ENCODE data around the gene CDC42BPA.
A peak's percentile ranks its signal among the peaks of the same experiment; 100 is the strongest.

The CDC42BPA gene

DNA sequence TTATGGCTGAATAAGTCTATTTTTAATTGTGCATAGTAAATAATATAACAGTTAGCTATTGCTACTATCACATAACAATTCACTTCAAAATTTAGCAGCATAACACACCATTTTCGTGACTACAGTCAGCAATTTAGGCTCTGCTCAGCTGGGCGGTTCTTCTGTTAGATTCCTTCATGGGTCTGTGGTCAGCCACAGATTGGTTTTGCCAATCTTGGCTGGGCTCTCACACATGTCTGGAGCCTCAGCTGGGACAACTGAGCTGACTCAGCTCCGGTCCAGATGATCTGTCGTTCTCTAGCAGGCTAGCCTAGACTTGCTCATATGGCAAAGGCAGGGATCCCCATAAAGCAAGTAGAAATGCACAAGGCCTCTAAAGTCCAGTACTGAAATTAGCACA, 15.1 kb upstream of the CDC42BPA start:
- DNase-seq, result no peak

DNA sequence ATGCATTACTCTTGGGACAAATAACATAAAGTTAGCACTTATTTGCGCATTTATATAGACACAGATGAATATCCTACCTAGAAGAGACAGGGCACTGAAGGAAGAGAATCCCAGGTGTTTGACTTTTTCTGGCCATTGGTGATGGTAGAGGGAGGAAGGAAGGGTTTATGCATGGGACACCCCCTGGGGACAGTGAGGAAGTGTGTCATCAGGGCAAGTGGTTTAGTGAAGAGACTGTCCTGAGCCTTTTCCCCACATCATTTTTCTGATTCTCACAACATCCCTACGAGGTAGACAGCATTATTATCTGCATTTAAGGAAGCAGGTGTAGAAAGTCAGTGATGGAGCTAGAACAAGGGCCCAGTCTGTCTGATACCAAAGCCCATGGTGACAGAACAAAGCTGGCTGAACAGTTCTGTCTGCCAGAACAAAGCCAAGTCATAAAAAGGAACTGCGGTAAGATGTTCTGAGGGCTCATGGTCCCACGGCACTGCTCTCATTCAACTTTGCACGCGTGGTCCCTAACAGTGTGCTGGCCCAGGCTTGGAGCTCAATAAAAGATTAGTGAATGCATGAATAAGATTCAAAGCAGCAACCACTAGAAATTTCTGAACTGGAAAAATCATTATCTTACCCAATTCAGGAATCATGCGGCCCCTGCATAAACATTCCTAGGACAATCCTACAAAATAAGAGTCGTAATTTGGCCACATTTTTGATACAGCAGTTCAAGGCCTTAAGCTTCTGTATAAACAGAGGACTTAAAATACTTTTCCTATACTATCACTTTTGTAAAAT, 12.2 kb upstream of the CDC42BPA start:
- no peak for DNase-seq

DNA sequence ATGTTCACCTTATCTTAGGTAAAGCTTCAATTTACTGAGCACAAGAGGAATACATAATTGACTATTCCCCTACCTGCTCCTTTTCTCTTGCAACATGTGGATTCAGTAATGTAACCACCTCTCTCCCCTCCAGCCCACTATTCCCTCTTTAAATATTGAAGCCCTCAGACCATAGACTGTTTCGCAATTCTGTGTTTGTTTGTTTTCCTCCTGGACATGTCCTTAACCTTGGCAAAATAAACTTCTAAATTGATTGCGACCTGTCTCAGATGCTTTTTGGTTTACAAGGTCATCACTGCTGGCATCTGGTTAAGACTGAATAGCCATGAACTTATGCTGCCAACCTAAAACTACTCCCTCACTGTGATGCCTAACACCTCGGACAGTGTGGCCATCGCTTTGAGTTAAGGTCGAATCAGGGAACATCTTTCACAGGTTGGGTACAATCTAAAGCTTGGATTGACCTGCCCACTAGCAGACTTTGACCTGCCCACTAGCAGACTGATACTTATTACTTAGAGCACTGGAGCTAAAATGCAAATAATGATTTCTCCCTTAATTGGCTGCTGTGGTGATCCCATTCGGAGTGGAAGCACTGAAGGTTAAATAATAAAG, 10.2 kb upstream of the CDC42BPA start:
- DNase-seq, result no peak

DNA sequence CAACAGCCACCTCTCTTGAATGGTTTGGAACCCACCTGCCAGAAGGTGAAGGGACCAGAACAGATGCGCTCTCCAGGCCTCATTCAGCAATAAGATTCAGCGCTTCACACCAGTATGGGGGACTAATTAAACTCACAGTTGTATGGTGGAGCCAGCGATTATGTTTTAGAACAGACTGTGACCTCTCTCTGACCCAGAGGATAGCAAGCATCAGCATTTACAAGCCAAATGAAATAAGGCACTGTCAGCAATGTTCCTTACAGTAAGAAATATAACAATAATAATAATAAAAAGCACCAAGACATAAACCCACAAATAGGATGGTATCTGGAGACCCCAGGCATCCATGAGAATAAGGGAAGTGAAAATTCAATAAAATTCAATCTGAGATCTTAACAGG, 6.9 kb upstream of the CDC42BPA start:
- no peak for DNase-seq

DNA sequence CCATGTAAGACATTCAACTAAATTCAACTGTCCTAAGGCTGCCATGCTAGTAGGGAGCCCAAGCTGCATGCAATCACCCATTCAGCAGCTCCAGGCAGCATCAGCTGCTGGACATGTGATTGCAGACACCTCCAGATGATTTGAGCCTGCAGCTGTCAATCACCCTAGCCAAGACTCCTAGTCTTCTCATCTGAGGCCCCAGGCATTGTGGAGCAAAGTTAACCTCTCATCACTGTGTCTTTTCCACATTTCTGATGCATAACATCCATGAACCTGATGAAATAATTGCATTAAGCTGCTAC, 5.6 kb upstream of the CDC42BPA start:
- DNase-seq, result no peak

DNA sequence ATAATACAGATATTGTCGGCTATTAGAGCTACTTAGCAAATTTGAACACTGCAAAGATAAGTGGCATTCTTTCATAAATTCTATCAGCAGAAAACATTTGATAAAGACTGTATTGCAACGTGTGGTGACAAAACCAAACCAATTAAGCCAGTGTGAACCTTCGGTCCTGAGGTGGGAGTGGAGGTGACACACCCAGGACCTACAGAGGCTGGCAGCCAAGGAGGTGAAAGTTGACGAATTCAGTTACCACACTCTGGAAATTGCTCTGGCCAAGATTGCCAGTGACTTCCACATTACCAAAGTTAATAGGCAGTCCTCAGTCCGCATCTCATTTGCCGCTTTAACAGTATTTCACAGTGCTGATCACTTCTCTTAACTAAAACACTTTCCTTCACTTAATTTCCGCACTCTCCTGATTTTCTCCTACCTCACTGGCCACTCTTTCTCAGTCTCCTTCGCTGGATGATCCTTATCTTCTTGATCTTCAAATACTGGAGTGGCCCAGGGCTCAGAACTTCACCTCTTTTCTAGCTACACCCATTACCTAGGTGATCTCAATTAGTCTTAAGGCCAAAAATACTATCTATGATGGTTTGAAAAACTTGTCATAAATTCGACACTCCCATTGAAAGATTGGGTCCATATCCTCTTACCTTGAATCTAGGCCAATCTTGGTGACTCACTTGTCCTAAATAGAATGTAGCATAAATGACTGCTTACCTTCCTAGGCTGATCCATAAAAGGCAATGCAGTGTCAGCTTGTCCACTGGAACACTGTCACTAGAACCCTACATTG, 5.1 kb upstream of the CDC42BPA start:
- DNase-seq, result no peak

DNA sequence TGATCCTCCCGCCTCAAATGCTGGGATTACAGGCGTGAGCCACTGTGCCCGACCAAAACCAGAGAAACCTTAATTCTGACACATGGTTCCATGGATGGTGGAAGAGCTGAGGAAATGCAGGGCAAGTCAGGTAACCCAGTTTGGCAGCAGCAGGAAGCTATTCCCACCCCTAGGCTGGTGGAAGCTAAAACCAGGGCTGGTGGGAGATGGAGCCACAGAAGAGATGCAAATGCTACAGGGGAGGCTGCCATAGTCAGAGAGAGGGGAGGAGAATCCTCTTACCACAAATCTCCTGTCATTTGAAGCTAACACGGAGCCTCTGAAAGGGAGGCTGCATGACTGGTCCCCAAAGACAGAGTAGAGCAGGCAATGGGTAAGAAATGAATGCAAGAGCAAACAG, 4.1 kb upstream of the CDC42BPA start:
- DNase-seq, result no peak

DNA sequence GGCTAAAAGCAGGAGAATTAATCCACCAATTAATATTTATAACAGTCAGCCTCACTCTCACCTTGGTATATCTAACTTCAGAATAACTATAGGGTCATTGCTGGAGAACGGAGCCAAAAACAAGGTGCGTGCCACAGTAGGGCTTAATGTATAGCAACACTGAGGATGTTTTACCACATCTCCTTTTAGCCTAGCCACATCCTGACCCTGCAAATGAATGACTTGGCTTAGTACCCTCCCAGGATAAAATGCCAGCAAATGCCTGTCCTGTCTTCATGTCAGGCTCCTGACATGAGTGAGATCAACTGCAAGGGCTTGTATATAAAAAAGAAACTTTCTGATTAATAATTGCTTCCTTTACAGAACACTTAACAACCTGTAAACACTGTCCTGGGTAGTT, 2.7 kb upstream of the CDC42BPA start:
- no peak for DNase-seq

DNA sequence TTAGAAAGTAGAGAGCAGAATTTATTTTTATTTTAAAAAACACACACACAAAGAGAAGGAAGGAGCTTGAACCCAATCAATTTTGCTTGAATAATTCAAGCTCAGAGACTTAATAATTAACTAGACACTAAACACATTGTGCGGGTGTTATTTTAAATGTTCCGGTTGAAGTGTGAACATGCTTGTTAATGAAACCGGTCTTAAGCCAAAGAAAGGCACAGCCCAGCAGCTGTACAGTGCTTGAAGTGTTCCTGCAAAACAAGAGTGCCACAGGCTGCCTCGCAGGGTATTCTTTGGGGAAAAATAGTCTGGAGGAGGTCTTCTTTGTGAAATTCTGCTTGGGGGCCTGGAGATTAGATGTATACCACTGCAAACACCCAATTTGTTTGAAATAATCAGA, 2.2 kb upstream of the CDC42BPA start:
- DNase-seq, result peak in 2 of 3 experiments; percentile 7 to 62

DNA sequence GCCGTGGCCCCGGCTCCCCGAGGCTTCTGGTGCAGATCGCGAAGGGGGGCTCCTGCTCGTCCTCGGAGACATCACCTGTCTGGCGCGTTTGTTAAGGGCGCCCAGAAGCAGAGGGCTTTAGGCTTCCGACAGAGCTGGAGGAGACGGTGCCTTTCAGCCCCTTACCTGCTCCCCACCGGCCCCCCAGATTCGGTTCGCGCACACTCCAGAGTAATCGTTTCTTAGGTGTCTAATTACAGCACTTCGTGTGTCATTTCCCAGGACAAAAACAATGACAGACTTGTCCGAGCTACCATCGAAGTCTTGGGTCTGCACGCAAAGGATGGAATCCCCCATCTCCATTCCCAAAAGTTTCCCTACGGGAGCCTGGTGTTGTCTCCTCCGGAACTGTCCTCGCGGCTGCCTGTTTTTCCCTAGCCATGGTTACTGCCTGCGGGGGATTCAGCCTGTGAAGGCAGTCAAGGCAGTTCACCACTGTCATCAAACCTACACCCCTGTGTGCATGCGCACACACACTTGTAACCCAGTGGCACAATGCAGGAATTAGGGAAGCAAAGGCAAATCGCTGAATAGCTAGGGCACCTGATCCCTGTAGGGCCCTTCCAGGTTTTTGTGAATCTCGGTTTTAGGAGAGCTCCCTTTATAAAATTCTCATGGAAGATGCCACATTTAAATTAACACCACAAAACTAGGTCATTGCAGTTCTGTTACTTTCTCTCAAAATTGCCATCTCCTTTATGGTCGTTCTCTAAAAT, 738 bp upstream of the CDC42BPA start:
- DNase-seq, result peak; percentile 49 to 87 (median 85)

DNA sequence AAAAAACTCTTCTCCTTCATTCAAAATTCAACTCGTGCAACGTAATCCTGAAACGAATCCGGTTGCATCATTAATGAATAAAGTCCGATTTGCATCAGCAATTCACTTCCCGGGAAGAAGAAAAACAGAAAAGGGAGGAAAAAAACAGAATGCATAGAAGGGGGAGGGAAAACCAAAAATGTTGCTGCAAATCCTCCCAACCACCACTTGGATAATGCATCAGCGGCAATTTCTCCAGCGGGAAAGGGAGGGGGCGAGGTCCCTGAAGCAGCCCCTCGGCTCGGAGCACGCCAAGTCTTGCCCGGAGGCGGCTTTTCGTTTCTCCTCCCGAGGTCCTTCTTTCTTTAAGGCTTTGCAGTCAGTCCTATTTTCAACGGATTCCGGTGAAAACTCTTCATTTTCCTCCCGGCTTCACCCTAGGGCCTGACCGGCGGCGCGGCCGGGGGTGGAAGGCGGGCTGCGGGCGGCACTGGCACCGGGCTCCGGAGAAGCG, 723 bp downstream of the CDC42BPA start:
- DNase-seq, result peak; percentile 23 to 86 (median 85)

DNA sequence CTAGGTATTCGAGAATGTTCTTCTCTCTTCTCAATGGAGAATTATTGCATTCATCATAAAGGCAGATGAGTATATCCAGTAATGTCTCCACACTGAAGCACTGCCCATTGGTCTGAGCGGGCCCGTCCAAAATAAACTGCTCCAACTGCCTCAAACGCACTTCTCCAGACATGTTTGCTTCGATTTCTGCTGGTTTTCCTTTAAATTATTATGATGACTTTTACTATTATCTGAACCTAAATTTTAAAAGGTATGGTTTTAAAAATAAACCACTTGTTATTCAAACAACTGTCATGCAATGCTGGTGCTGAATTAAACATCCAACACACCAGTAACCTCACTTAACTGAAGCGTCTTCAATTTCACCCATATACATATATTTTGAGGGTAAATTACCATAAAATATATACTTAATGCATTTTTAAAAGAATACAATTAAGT, 1.3 kb downstream of the CDC42BPA start:
- peak in 2 of 3 experiments; percentile 12 to 66 for DNase-seq

DNA sequence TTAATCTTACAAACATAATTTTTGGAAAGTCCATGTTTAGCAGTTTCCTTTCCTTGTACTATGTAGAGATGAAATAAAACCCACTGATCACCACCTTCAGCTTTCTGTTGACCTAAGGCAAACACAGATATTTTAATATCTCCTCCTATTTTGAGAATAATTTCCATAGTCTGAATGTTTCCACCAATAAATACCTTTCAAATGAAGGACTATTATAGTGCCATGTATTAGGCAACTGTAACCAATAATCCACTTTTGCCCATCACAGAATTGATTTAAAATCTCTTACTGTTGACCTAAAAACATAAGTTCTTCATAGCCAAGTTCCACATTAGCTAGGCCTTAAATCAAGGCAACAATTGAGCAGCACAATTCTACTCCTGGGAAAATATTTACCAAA, 1.8 kb downstream of the CDC42BPA start:
- DNase-seq, result peak in 1 of 3 experiments; percentile 45

DNA sequence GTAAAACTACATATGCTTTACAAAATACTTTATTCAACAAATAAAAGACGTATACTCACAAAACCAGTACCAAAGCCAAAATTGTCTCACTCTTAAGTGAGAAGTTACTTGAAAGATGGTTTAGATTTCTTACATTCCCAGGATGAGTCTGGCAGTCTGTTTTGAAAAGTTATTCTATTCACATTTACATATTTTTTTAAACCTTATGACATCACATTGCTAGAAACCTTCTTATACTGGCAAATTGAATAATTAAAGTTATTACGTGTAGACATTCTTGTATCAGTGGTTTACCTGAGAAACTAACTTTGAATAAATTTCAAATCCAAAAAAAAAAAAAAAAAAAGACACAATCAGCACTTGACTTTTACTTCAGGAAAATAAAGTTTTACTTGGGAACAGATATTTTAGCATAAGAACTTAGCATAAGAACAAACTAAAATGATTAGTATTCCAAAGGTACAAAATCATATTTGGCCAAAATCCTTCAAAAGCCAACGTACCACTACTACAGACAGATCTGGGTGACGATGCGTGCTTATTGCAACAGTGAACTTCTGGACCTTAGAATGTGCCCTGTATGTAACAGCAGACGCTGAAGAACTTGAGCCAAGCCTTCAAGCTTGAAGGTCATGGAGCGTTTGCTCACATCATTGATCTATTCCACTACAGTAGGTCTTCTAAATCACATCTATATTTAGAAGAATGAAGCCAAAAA, 2.5 kb downstream of the CDC42BPA start:
- peak; percentile 3 to 45 (median 10) for DNase-seq

DNA sequence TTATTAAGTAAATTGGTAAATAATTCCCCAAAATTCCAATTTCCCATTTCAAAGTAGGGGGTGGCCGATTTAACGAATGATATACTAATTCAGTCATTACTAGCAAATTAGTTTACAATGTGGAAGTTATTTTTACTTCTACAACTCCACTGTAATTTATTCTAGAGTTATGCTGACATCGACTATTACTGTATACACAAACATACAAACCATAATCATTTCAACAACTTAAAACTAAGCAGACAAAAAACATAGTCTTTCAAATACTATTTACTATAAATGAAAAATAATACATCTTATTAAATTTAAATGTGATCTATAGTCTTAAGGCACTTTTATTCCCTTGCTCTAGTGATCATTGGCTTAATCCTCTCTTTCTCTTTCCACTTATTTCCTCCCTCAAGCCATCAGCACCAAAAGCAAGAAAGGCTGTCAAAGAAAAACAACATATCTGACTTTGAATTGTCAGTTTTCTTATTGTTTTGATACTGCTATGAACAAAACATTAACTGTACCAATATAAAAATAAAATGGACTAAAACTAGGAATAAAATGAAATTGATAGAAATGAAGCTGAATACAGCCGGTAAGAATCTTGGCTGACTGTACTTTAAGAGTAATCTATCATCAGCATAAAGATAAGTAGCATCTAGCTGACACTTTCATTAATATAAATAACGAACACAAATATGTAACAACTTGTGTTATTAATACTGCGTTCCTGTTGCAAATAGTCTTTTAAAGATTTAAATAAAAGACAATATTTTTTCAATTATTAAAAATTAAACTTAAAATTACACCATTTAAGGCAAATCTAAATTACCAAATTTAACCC, 4.1 kb downstream of the CDC42BPA start:
- DNase-seq, result peak in 1 of 3 experiments; percentile 34

DNA sequence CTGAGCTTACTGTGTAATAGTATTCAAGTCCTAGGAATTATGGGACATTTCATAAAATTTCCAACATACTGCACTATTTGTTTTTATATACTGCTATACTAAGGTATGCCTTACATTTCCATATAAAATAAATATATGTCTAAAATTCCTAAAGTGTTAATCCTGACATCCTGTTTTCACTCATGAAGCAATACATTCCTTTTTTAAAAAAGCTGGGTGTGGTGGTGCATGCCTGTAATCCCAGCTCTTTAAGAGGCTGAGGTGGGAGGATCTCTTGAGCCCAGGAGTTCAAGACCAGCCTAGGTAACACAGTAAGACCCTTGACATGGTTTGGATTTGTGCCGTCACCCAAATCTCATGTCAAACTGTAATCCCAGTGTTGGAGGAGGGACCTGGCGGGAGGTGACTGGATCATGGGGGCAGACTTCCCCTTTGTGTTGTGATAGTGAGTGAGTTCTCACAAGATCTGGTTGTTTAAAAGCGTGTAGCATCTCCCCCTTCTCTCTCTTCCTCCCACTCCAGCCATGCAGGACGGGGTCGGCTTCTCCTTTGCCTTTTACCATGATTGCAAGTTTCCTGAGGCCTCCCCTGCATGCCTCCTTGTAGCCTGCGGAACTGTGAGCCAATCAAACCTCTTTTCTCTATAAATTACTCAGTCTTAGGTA, 5.8 kb downstream of the CDC42BPA start:
- DNase-seq, result no peak

DNA sequence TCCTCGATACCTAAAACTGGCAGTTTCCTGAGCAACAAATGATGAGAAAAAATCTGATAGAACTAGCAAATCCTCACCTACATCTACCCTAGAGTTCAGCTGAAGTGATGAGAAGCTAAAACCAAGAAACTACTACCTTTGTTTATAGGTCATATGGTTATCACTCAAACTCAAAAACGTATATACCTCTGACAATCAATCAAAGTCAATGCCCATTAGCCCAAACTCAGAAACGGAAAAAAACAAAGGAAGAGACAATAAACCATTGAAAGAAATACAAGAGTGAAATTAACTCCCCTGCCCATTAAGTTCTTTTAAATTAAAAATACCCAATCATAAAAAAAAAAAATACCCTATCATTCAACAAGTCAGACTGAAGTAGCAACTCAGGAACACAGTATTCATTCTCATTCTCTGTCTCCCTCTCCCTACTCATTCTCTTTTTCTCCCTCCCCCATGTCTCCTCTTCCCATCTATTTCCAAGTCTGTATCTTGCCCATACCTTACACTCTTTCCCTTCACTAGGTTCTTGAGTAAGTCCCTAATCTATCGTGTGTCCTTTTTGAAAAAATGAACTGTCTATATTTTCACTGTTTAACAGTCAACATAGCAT, 6.8 kb downstream of the CDC42BPA start:
- no peak for DNase-seq

DNA sequence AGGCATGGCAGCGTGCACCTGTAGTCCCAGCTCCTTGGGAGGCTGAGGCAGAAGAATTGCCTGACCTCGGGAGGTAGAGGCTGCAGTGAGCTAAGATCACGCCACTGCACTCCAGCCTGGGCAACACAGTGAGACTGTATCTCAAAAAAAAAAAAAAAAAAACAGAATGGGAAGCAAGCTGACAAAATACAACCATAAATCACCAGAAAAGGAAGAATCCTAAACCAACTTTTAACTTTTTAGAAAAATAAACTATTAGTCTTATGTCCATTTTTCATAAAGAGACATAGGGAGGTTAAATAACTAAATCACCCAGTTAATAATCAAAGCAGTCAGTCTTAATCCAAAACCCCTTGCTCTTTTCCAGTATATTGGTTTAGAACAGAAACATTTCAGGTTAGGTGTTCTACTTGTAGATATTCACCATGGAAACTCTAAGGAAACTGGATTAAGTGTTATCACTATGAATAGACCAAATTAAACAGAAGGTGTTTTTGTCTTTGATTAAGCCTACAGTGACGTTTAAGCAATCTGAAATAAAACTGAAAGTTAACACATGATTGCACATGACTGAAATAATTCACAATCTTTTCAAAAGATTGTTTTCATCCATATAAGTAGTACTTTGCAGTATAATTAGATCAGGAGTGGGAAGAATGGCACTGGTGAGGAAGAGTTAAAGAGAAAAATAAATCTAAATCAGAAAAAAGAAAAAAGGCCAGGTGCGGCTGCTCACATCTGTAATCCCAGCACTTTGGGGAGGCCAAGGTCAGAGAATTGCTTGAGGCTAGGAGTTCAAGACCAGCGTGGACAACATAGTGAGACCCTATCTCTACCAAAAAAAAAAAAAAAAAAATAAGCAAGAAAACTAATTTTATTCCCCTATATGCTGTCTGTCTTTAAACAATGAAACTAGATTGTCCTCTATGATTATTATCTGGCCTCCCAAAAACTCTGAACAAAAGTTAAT, 9.6 kb downstream of the CDC42BPA start:
- no peak for DNase-seq

DNA sequence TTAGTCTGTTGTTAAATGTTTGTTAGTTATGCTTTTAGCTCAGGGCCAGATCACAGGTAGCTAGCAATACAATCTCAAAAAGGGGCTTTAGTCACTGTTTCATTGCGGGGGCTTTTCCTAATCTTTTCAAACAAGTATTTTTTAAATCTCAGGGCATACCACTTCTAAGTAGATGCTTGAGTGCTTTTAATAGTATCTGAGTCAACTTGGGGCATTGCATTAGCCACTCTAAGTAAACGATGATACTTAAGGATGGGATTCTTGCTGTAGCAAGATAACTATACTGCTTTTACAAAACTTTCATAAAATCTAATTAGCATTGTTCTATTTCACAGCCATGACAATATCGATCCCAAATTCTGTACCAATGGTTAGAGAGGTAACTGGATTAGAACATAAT, 11.6 kb downstream of the CDC42BPA start:
- no peak for DNase-seq
